ENCODE results near the gene CCNY. TPM values are rescaled to one million over a fixed set of nuclear protein-coding genes. Genes with fewer than 3 reads are reported as not detected.

Gene CCNY
- total and polyA plus RNA-seq, 2 of the 4 experiments (the other 2 are of a cell fraction): 38.0 to 131 TPM

GRCh38 chr10:35456153-35456720 is 119.9 kb downstream of the CCNY start:
- no peak for DNase-seq
- Histone ChIP-seq H3K27me3 (ENCODE audit: control insufficient read depth, insufficient read depth, low read length) (no peaks in the 10 kb centered on the region), H3K14ac (replicated peaks; ENCODE audit: low read depth, low read length) (no peak overlapping the region), H2AK5ac (ENCODE audit: low read depth, low read length) (no peak overlapping the region), H3K23ac (ENCODE audit: low read depth, low read length) (peak overlapping the region; percentile 15; the same call in 1 of the 2 replicates), H3K4ac (ENCODE audit: low read depth, low read length) (no peak overlapping the region), H3K9me3 (ENCODE audit: control insufficient read depth, insufficient read depth, low read length) (no peaks in the 10 kb centered on the region), H3K4me2 (ENCODE audit: low read depth, low read length) (no peak overlapping the region), H4K8ac (ENCODE audit: low read depth in 2 of 2, low read length in 2 of 2) (no peak overlapping the region), H2AFZ (replicated peaks; ENCODE audit: low read length, poor library complexity) (no peak overlapping the region), H3K27ac (ENCODE audit: insufficient read depth, low read length) (no peak overlapping the region), H2BK15ac (ENCODE audit: low read depth, low read length) (no peak overlapping the region), H2BK5ac (ENCODE audit: low read depth, low read length, poor library complexity, severe bottlenecking) (no peak overlapping the region), H3K4me3 (ENCODE audit: insufficient read depth, low read depth, low read length) (no peak overlapping the region), H2BK120ac (ENCODE audit: low read depth, low read length) (no peak overlapping the region), H3K36me3 (ENCODE audit: control insufficient read depth, insufficient read depth, low read length) (no peaks in the 10 kb centered on the region), H3K79me1 (ENCODE audit: low read depth in 1 of 2, low read length in 2 of 2) (peaks cover 43 to 83% of the 10 kb centered on the region in 2 experiments), H3K9me1 (ENCODE audit: insufficient read depth, low read length) (peaks cover 40% of the 10 kb centered on the region), H4K91ac (ENCODE audit: insufficient read depth, low read depth, low read length) (no peak overlapping the region), H3K56ac (ENCODE audit: extremely low read depth, insufficient read depth, low read length) (no peak overlapping the region), H4K20me1 (ENCODE audit: insufficient read depth, low read length) (peaks cover 67% of the 10 kb centered on the region), H3K18ac (ENCODE audit: low read depth, low read length) (no peak overlapping the region), H2BK20ac (ENCODE audit: low read depth, low read length) (no peak overlapping the region), H2AK9ac (replicated peaks; ENCODE audit: low read depth, low read length, poor library complexity) (no peak overlapping the region), H3K9ac (ENCODE audit: low read depth, low read length) (no peak overlapping the region), H3K4me1 (ENCODE audit: control insufficient read depth, insufficient read depth, low read length) (peaks cover 23% of the 10 kb centered on the region), H4K5ac (ENCODE audit: low read depth, low read length) (no peak overlapping the region)
- ATAC-seq (ENCODE audit: low read depth): no peak
- intact Hi-C loops (cut with micrococcal nuclease): no loop called here
- TF ChIP-seq POLR2A (IDR thresholded peaks at IDR 0.05; ENCODE audit: low read depth, low read length) (no peak), ELK1 (IDR thresholded peaks at IDR 0.05; ENCODE audit: borderline replicate concordance, low read depth, low read length) (no peak), CEBPB (IDR thresholded peaks at IDR 0.05; ENCODE audit: low read depth, low read length) (no peak), CHD1 (IDR thresholded peaks at IDR 0.05; ENCODE audit: low read depth, low read length) (no peak), RAD21 (IDR thresholded peaks at IDR 0.05; ENCODE audit: low read length) (no peak), NFE2L2 (IDR thresholded peaks at IDR 0.05; ENCODE audit: low read depth, low read length) (no peak), USF2 (IDR thresholded peaks at IDR 0.05; ENCODE audit: low read depth, low read length) (no peak), FOS (IDR thresholded peaks at IDR 0.05; ENCODE audit: low read depth, low read length) (no peak), RCOR1 (IDR thresholded peaks at IDR 0.05; ENCODE audit: insufficient replicate concordance, low read length) (no peak), BHLHE40 (IDR thresholded peaks at IDR 0.05; ENCODE audit: low read depth, low read length) (no peak), SMC3 (IDR thresholded peaks at IDR 0.05; ENCODE audit: low read depth, low read length) (no peak), MXI1 (IDR thresholded peaks at IDR 0.05; ENCODE audit: borderline replicate concordance, low read depth, low read length) (no peak), MAZ (IDR thresholded peaks at IDR 0.05; ENCODE audit: borderline replicate concordance, low read depth, low read length) (no peak), RFX5 (IDR thresholded peaks at IDR 0.05; ENCODE audit: low read depth, low read length) (no peak), MAFK (IDR thresholded peaks at IDR 0.05; ENCODE audit: low read depth, low read length) (no peak), CTCF (conservative IDR thresholded peaks at IDR 0.05; ENCODE audit: low read depth, low read length) (no peak)
- no CpG with 5 or more reads among the region's 3 CpGs for WGBS, 2 experiments (ENCODE audit: extremely low coverage in 2 of 2, insufficient read length in 1 of 2)
- ChIA-PET POLR2A (ENCODE audit: unreplicated experiment) (no interaction called here), CTCF (no interaction called here)
- dilution Hi-C loops (cut with HindIII; ENCODE audit: low sequenced_read_pairs, unreplicated experiment): no loop called here
- in situ Hi-C loops (cut with MboI; ENCODE audit: low sequenced_read_pairs): no loop called here
- BruUV-seq (replicated peaks): no TSS peak
